ENCODE measurements around the gene NAT10.

Gene NAT10

GRCh38 chr11:34105957-34106504 is 602 bp downstream of the NAT10 start:
- DNase-seq (ENCODE audit: low spot score) = no peak
- no peak for TF ChIP-seq CTCF (IDR thresholded peaks at IDR 0.05; ENCODE audit: extremely low read depth, insufficient read depth, missing control alignments)
- in situ Hi-C loops (cut with MboI; ENCODE audit: low pct_unique_long_range_greater_than_20kb, low sequenced_read_pairs, unreplicated experiment) = no loop called here

- TF ChIP-seq CTCF (IDR thresholded peaks at IDR 0.05; ENCODE audit: extremely low read depth, insufficient read depth, missing control alignments) = no peak
- no peak for DNase-seq (ENCODE audit: low spot score)
- in situ Hi-C loops (cut with MboI; ENCODE audit: low pct_unique_long_range_greater_than_20kb, low sequenced_read_pairs, unreplicated experiment) = no loop called here
Measured at GRCh38 chr11:34111722-34112270, 6.4 kb downstream of the NAT10 start.

GRCh38 chr11:34114014-34114413 is 8.6 kb downstream of the NAT10 start:
- no peak for DNase-seq (ENCODE audit: low spot score)
- in situ Hi-C loops (cut with MboI; ENCODE audit: low pct_unique_long_range_greater_than_20kb, low sequenced_read_pairs, unreplicated experiment) = no loop called here
- TF ChIP-seq CTCF (IDR thresholded peaks at IDR 0.05; ENCODE audit: extremely low read depth, insufficient read depth, missing control alignments) = no peak

DNA sequence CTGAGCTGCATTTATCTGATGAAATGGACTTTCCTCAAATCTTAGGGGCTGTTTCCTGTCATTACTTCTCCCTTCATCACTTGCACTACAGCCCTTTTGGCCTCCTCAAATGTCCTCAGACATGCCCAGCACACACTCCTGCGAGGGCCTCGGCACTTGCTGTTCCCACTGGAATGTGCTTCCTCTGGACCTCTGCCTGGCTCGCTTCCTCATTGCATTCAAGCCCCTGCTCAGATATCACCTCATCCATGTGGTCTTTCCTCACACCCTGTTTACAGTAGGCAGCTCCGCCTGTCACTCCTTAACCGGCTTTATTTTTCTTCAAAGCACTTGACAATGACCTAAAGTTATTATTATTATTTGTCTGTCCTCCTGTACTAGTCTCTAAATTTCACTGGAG is 9.0 kb downstream of the NAT10 start:
- in situ Hi-C loops (cut with MboI; ENCODE audit: low pct_unique_long_range_greater_than_20kb, low sequenced_read_pairs, unreplicated experiment) = no loop called here
- DNase-seq (ENCODE audit: low spot score) = no peak
- TF ChIP-seq CTCF (IDR thresholded peaks at IDR 0.05; ENCODE audit: extremely low read depth, insufficient read depth, missing control alignments) = no peak

GRCh38 chr11:34120651-34121050 is 15.2 kb downstream of the NAT10 start:
- TF ChIP-seq CTCF (IDR thresholded peaks at IDR 0.05; ENCODE audit: extremely low read depth, insufficient read depth, missing control alignments) = no peak
- in situ Hi-C loops (cut with MboI; ENCODE audit: low pct_unique_long_range_greater_than_20kb, low sequenced_read_pairs, unreplicated experiment) = no loop called here
- no peak for DNase-seq (ENCODE audit: low spot score)

DNA sequence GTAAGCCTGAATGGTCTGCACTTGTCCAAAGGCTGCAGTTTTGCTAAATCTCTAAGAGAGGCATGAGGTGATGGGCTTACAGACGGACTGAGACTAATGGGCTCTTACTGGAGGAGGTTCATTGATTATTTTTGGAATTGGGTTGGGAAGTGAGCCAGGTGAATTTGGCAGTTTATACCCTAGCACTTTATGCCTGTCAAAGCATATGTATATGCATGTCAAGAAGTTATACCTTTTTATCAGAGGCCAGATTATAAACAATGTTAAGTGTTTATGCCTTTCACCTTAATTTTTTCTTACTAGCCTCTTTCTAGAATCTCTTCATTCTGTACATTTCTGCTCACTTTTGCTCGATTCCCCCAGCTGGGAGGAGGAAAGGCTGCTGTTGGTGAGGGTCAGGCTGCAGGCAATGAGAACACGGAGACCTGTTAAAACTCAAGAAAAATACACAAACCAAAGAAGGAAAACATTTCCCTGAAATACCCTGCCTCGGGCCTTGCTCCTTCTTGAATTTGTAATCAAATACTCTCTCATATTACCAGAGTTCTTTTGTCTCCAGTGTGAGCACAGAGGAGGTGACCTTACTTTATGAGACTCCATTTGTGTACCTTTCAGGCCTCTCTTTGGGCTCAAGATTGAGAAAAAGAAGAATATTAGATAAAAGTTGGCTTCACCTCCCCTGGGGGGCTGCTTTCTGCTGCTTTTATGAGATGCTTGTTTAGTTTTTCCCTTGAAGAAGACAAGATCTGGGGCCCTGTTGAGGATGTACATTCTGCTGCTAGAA is 19.6 kb downstream of the NAT10 start:
- no peak for TF ChIP-seq CTCF (IDR thresholded peaks at IDR 0.05; ENCODE audit: extremely low read depth, insufficient read depth, missing control alignments)
- no peak for DNase-seq (ENCODE audit: low spot score)
- in situ Hi-C loops (cut with MboI; ENCODE audit: low pct_unique_long_range_greater_than_20kb, low sequenced_read_pairs, unreplicated experiment) = no loop called here

Data from GM13977 (cell line).